ENCODE measurements around the gene NACC1. TPM values are rescaled to one million over a fixed set of nuclear protein-coding genes. Genes with fewer than 3 reads are reported as not detected.

The NACC1 gene
- total and polyA plus RNA-seq, 2 of the 13 experiments (the other 11 are each of a cell fraction or from before 2014, with no cell fraction given) = 31.8 to 42.3 TPM

GRCh38 chr19:13149628-13150186, 31.6 kb downstream of the NACC1 start:
- ATAC-seq = peak; percentile 41
- TF ChIP-seq TBX3 (IDR thresholded peaks at IDR 0.05; ENCODE audit: borderline replicate concordance) (no peak), HOXA3 (CRISPR knock-in tag; IDR thresholded peaks at IDR 0.05) (no peak), ZNF777 (CRISPR knock-in tag; IDR thresholded peaks at IDR 0.05) (peak; percentile 94), ETV5 (CRISPR knock-in tag; IDR thresholded peaks at IDR 0.05; ENCODE audit: borderline replicate concordance) (no peak), SATB2 (CRISPR knock-in tag; IDR thresholded peaks at IDR 0.05) (no peak), RFXAP (CRISPR knock-in tag; IDR thresholded peaks at IDR 0.05; ENCODE audit: borderline replicate concordance) (peak; percentile 5; the same call in 1 of the 2 replicates), ZNF251 (CRISPR knock-in tag; IDR thresholded peaks at IDR 0.05) (no peak), PAX8 (CRISPR knock-in tag; IDR thresholded peaks at IDR 0.05; ENCODE audit: borderline replicate concordance) (no peak), MEIS2 (CRISPR knock-in tag; IDR thresholded peaks at IDR 0.05) (peak; percentile 26; the same call in 1 of the 2 replicates), POLR2G (IDR thresholded peaks at IDR 0.05; ENCODE audit: low read depth, low read length) (no peak), RXRA (CRISPR knock-in tag; IDR thresholded peaks at IDR 0.05) (0 out of 2 replicates have a peak, but pooled peaks have one; percentile 4), FOXC1 (CRISPR knock-in tag; IDR thresholded peaks at IDR 0.05; ENCODE audit: borderline replicate concordance) (no peak), MTA3 (CRISPR knock-in tag; IDR thresholded peaks at IDR 0.05) (no peak), E2F1 (CRISPR knock-in tag; IDR thresholded peaks at IDR 0.05) (0 out of 2 replicates have a peak, but pooled peaks have one; percentile 5), ZNF407 (CRISPR knock-in tag; IDR thresholded peaks at IDR 0.05; ENCODE audit: not compliant biosample characterization) (peak; percentile 64)

More at GRCh38 chr19:13149628-13150186, 31.6 kb downstream of the NACC1 start:
- H2AFZ ChIP-seq (ENCODE audit: low read length) = no peak overlapping the region
- peaks cover 22% of the 10 kb centered on the region for H3K4me1 ChIP-seq (ENCODE audit: insufficient read depth, low read length)
- ChIA-PET POLR2A (interaction anchor here (0.8 to 3.1 kb wide), 13 partner anchors 8 to 184 kb away, joined by 3 to 39 read pairs (median 5); partner anchors contain the start of gene NACC1), CTCF (ENCODE audit: low intra/inter-chr PET ratio, low total read pairs) (interaction anchor here (1.4 to 1.6 kb wide), 2 partner anchors 46 to 85 kb away, joined by 4 to 7 read pairs; no protein-coding TSS in a partner anchor)
- H3K27me3 ChIP-seq (ENCODE audit: control insufficient read depth in 1 of 2, insufficient read depth in 2 of 2, low read length in 2 of 2) = no peaks in the 10 kb centered on the region; a peak in 1 of 5 replicates
- BruUV-seq (replicated peaks) = no TSS peak
- no peaks in the 10 kb centered on the region for H3K9me3 ChIP-seq (ENCODE audit: low read length)
- peaks cover 2 to 5% of the 10 kb centered on the region in 2 experiments; a peak in 3 of 5 replicates for H3K36me3 ChIP-seq (replicated peaks in 1 of 2; ENCODE audit: control insufficient read depth in 1 of 2, insufficient read depth in 2 of 2, low read length in 2 of 2)
- DNase-seq (ENCODE audit: low spot score) = peak; percentile 37
- H3K79me2 ChIP-seq (ENCODE audit: insufficient read depth, low read length) = peaks cover 43% of the 10 kb centered on the region
- intact Hi-C loops (cut with micrococcal nuclease; ENCODE audit: unreplicated experiment) (loop anchor here (2.0 to 5.0 kb wide), 3 partner anchors 17 to 698 kb away; partner anchors contain the start of genes NACC1 and TRMT1), in situ Hi-C loops (cut with HindIII; ENCODE audit: extremely low pct_ligation_motif_present, low pct_unique_long_range_greater_than_20kb) (loop anchor here (5.0 kb wide), 2 partner anchors 32 to 43 kb away; partner anchors contain the start of genes NACC1 and TRMT1)
- peaks cover 3% of the 10 kb centered on the region; the same call in 1 of the 2 replicates for H4K20me1 ChIP-seq (ENCODE audit: insufficient read depth, low read length)
- 0% methylated on average over 6 of the region's 46 CpGs for WGBS (ENCODE audit: low lambda C conversion rate)
- H3K4me3 ChIP-seq (replicated peaks in 1 of 3; ENCODE audit: insufficient read depth in 1 of 3, low read depth in 2 of 3, low read length in 3 of 3) = peak overlapping the region; percentile 92 to 97 (median 96)
- peak overlapping the region; percentile 98 for H3K4me2 ChIP-seq (ENCODE audit: low read depth, low read length)
- H3K9ac ChIP-seq (ENCODE audit: insufficient read depth, low read depth, low read length) = peak overlapping the region; percentile 98
- H3K27ac ChIP-seq (ENCODE audit: extremely low read length, insufficient read depth, low read length) = peak overlapping the region; percentile 94
- FAIRE-seq = no peak

Data from HepG2 (cell line).